ENCODE data around the gene BLOC1S2.
"Not testable (repeated sequence)": the region's sequence is repeated elsewhere in the genome, so short reads cannot be mapped to it uniquely, and the experiment has no call there.

BLOC1S2 gene

DNA sequence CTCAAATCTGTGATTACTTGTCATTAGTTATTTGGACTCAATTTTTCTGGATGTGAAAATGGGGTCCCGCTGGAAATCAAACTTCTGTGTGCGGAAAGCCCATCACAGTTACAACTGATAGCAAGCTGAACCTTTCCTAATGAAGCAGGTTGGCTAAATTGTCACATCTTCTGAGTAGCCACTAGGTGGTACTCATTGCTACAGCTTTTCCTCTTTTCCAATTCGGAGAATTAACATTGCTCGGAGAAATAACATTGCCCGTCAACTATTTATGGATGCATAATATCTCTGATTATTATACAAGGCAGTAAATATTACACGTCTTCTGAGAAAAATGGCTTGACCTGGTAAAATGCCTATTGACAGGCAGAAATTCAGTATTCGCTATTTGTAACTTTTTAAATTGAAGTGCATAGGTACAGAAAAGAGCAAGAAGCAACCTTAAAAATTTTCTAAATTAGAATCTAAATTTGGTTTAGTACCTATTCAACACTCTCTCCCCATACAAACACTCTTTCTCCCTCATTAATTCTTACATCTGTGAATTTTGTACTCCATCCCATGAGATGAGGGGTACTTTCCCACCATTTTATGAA lies 17.3 kb upstream of the BLOC1S2 start:
- no peak for TF ChIP-seq EZH2phosphoT487 (IDR thresholded peaks at IDR 0.05; ENCODE audit: low read depth)
- TF ChIP-seq, protein P1, sequence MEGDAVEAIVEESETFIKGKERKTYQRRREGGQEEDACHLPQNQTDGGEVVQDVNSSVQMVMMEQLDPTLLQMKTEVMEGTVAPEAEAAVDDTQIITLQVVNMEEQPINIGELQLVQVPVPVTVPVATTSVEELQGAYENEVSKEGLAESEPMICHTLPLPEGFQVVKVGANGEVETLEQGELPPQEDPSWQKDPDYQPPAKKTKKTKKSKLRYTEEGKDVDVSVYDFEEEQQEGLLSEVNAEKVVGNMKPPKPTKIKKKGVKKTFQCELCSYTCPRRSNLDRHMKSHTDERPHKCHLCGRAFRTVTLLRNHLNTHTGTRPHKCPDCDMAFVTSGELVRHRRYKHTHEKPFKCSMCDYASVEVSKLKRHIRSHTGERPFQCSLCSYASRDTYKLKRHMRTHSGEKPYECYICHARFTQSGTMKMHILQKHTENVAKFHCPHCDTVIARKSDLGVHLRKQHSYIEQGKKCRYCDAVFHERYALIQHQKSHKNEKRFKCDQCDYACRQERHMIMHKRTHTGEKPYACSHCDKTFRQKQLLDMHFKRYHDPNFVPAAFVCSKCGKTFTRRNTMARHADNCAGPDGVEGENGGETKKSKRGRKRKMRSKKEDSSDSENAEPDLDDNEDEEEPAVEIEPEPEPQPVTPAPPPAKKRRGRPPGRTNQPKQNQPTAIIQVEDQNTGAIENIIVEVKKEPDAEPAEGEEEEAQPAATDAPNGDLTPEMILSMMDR (IDR thresholded peaks at IDR 0.05; ENCODE audit: low read depth, low read length) = peak; percentile 74
- Histone ChIP-seq H3K9ac (ENCODE audit: low read length) (no peak overlapping the region), H4K20me1 (ENCODE audit: insufficient read depth, low read length) (no peaks in the 10 kb centered on the region), H3K27ac (ENCODE audit: low read length) (no peak overlapping the region), H3K79me2 (ENCODE audit: low read length) (no peaks in the 10 kb centered on the region), H3K27me3 (ENCODE audit: low read depth, low read length) (no peaks in the 10 kb centered on the region), H2AFZ (ENCODE audit: low read depth, low read length) (no peak overlapping the region), H3K36me3 (replicated peaks; ENCODE audit: low read depth, low read length) (no peaks in the 10 kb centered on the region), H3K4me2 (ENCODE audit: low read length) (peak overlapping the region; percentile 63), H3K4me3 (ENCODE audit: low read length) (peak overlapping the region; percentile 40; the same call in 1 of the 2 replicates), H3K4me1 (ENCODE audit: low read length) (peaks cover 4% of the 10 kb centered on the region; the same call in 1 of the 2 replicates), H3K9me3 (ENCODE audit: insufficient read depth, low read length) (no peaks in the 10 kb centered on the region)

DNA sequence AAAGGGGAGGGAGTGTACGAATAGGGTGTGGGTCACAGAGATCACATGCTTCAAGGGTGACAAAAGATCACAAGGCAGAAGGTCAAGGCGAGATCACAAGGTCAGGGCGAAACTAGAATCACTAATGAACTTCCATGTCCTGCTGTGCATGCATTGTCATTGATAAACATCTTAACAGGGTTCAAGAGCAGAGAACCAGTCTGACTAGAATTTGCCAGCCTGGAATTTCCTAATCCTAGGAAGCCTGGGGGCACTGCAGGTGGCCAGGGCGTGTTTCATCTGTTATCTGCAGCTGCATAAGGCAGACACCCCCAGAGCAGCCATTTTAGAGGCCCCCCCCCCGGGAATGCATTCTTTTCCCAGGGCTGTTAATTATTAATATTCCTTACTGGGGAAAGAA lies 14.6 kb upstream of the BLOC1S2 start:
- H3K4me2 ChIP-seq (ENCODE audit: low read length); H3K79me2 ChIP-seq (ENCODE audit: low read length); H3K27me3 ChIP-seq (ENCODE audit: low read depth, low read length); H2AFZ ChIP-seq (ENCODE audit: low read depth, low read length); H3K4me3 ChIP-seq (ENCODE audit: low read length); H4K20me1 ChIP-seq (ENCODE audit: insufficient read depth, low read length); H3K27ac ChIP-seq (ENCODE audit: low read length); H3K9ac ChIP-seq (ENCODE audit: low read length); H3K9me3 ChIP-seq (ENCODE audit: insufficient read depth, low read length); H3K36me3 ChIP-seq (replicated peaks; ENCODE audit: low read depth, low read length): not testable (repeated sequence)
- peaks cover 27% of the 10 kb centered on the region for H3K4me1 ChIP-seq (ENCODE audit: low read length)

DNA sequence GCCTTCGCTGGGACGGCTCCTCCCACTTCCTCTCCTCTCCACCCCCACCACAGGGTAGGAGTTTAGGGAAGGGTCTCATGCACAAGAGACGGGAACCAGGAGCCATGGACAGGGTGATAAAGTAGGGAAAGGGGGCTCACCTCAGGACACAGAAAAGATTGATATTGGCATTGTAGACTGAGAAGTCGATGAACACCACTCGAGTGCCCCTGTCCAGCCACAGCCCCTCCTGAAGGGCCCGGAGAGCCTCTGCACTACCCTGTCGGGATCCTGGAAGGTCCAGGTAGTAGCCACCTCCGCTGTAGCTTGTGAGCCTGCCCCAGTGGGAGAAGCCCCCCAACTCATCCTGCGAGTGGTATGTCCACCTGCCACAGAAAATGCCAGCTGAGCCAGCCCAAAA lies 10.8 kb upstream of the BLOC1S2 start:
- TF ChIP-seq, protein P1 (IDR thresholded peaks at IDR 0.05; ENCODE audit: low read depth, low read length) = no peak
- no peak for TF ChIP-seq EZH2phosphoT487 (IDR thresholded peaks at IDR 0.05; ENCODE audit: low read depth)
- Histone ChIP-seq H2AFZ (ENCODE audit: low read depth, low read length) (no peak overlapping the region), H3K27ac (ENCODE audit: low read length) (no peak overlapping the region), H3K4me3 (ENCODE audit: low read length) (no peak overlapping the region), H3K4me1 (ENCODE audit: low read length) (peaks cover 27% of the 10 kb centered on the region), H3K27me3 (ENCODE audit: low read depth, low read length) (peaks cover 4% of the 10 kb centered on the region; the same call in 1 of the 2 replicates), H4K20me1 (ENCODE audit: insufficient read depth, low read length) (no peaks in the 10 kb centered on the region), H3K36me3 (replicated peaks; ENCODE audit: low read depth, low read length) (no peaks in the 10 kb centered on the region), H3K9me3 (ENCODE audit: insufficient read depth, low read length) (no peaks in the 10 kb centered on the region), H3K4me2 (ENCODE audit: low read length) (peak overlapping the region; percentile 47), H3K79me2 (ENCODE audit: low read length) (no peaks in the 10 kb centered on the region), H3K9ac (ENCODE audit: low read length) (no peak overlapping the region)

DNA sequence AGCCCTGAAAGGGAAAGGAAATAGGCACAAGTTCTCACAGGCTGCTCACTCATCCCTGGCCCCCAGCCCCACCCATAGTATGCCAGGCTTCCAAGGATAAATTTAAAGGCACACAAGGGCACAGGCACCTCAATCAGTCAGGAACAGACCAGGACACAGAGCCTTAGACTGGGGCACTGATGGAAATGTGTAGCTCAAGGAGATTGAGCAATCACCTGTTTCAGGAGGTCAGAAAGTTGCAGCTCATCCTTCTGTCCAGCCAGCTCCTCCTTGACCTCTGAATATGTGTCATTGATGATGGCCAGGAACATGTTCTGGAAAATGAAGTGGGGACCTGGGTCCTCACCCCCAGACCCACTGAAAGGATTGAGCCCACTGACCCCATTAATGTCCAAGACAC lies 6.6 kb upstream of the BLOC1S2 start:
- Histone ChIP-seq H3K9me3 (ENCODE audit: insufficient read depth, low read length) (no peaks in the 10 kb centered on the region), H4K20me1 (ENCODE audit: insufficient read depth, low read length) (no peaks in the 10 kb centered on the region), H3K79me2 (ENCODE audit: low read length) (no peaks in the 10 kb centered on the region), H3K27me3 (ENCODE audit: low read depth, low read length) (peaks cover 4% of the 10 kb centered on the region; the same call in 1 of the 2 replicates), H3K27ac (ENCODE audit: low read length) (no peak overlapping the region), H3K36me3 (replicated peaks; ENCODE audit: low read depth, low read length) (no peaks in the 10 kb centered on the region), H3K4me3 (ENCODE audit: low read length) (no peak overlapping the region), H3K9ac (ENCODE audit: low read length) (no peak overlapping the region), H3K4me2 (ENCODE audit: low read length) (no peak overlapping the region), H2AFZ (ENCODE audit: low read depth, low read length) (no peak overlapping the region), H3K4me1 (ENCODE audit: low read length) (peaks cover 23% of the 10 kb centered on the region)
- TF ChIP-seq, protein P1 (IDR thresholded peaks at IDR 0.05; ENCODE audit: low read depth, low read length) = no peak
- TF ChIP-seq EZH2phosphoT487 (IDR thresholded peaks at IDR 0.05; ENCODE audit: low read depth) = no peak

DNA sequence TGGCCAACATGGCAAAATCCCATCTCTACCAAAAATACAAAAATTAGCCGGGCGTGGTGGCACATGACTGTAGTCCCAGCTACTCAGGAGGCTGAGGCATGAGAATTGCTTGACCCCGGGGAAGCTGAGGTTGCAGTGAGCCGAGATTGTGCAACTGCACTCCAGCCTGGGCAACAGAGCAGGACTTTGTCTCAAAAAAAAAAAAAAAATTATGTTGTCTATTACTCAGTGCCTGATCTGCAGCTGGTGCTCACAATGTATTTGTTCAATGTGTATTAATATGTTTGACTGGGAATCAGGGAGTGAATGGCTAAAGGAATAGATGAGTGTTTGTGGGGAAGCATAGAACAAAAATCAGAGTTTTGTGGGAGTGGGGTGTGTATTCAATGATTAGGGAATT lies 5.8 kb upstream of the BLOC1S2 start:
- H3K4me2 ChIP-seq (ENCODE audit: low read length); H3K9me3 ChIP-seq (ENCODE audit: insufficient read depth, low read length); H3K36me3 ChIP-seq (replicated peaks; ENCODE audit: low read depth, low read length); H3K27ac ChIP-seq (ENCODE audit: low read length); H4K20me1 ChIP-seq (ENCODE audit: insufficient read depth, low read length); H3K79me2 ChIP-seq (ENCODE audit: low read length); H3K4me3 ChIP-seq (ENCODE audit: low read length); H3K9ac ChIP-seq (ENCODE audit: low read length); H2AFZ ChIP-seq (ENCODE audit: low read depth, low read length); H3K27me3 ChIP-seq (ENCODE audit: low read depth, low read length): not testable (repeated sequence)
- H3K4me1 ChIP-seq (ENCODE audit: low read length) = peaks cover 15% of the 10 kb centered on the region

All from OCI-LY3 (cell line).